Ovary (tissue), 9 donors: Measurements from ENCODE around the gene ABHD16A. TPM values are rescaled to one million over a fixed set of nuclear protein-coding genes. Genes with fewer than 3 reads are reported as not detected.

Source experiments
- DNase-seq, 5 donors: peaks; one replicate each; pipeline ENCODE4 v3.0.0-alpha.2; 2019 to 2020
- H3K27ac ChIP-seq, 2 donors: fragments of 200-600 bp; one replicate each; pipeline versions ENCODE4 v1.5.1 to v1.8.0; 2019 to 2022
- H3K27me3 ChIP-seq: fragments of 200-600 bp; one replicate; pipeline ENCODE4 v1.8.0; 2022
- H3K36me3 ChIP-seq: fragments of 200-600 bp; sonication (generic); one replicate; pipeline ENCODE4 v1.5.1; 2019
- H3K4me1 ChIP-seq: one replicate; pipeline ENCODE4 v1.8.1; 2013; ENCODE audit warnings: mild to moderate bottlenecking, moderate library complexity; ENCODE audit not compliant: insufficient read depth
- H3K4me3 ChIP-seq: fragments of 200-600 bp; sonication (generic); one replicate; pipeline ENCODE4 v1.5.1; 2017
- H3K9me3 ChIP-seq, 2 donors: fragments of 200-600 bp in 1 of 2; sonication (generic) in 1 of 2; one replicate each; pipeline versions ENCODE4 v1.5.1 to v1.8.1; 2013 to 2019; ENCODE audit warnings: mild to moderate bottlenecking in 1 of 2, moderate library complexity in 1 of 2
- EP300 ChIP-seq: sonication (generic); formaldehyde crosslinking; IDR thresholded peaks from one replicate; pipeline ENCODE4 v1.6.1; 2017; ENCODE audit warnings: antibody characterized with exemption
- POLR2A ChIP-seq: fragments of 450-650 bp; IDR thresholded peaks from one replicate; pipeline ENCODE4 v1.6.1; 2017; ENCODE audit warnings: antibody characterized with exemption, mild to moderate bottlenecking, moderate library complexity
- WGBS, 3 donors: extraction: QIAGEN DNeasy Blood & Tissue Kit in 1 of 3; methylation state at CpG; one replicate each; pipeline versions ENCODE4 v1.1.5 to v1.1.7; 2013 to 2017; 5-methylcytosine and 5-hydroxymethylcytosine counted together
- intact Hi-C, 4 donors: fragments of 100-400 bp; cut with DNase I; formaldehyde crosslinking; loops; one replicate each; pipeline versions ENCODE4 v1.11.0 to v1.15.1; 2022 to 2023
- polyA plus RNA-seq, 2 donors: library from polyadenylated mRNA; stranded (reverse); fragments of 200-250 nt in 1 of 2; fragments of 350-450 nt in 1 of 2; fragmentation: Illumina TruSeq in 1 of 2; extraction: RNeasy Lipid Tissue Mini Kit (QIAGEN cat#74804) in 1 of 2; gene quantifications; one replicate each; pipeline ENCODE4 v1.2.3, GENCODE V29; 2013 to 2014
- total RNA-seq, 7 donors: library from RNA; depleted of rRNA in 2 of 7; stranded (reverse); fragments of >200 nt in 2 of 7; fragmentation: NEBNext Ultra II Directional in 3 of 7; extraction: Animal tissue kit (Norgen Biotek cat#: 25700) in 3 of 7; gene quantifications; one replicate each; pipeline versions ENCODE4 v1.1.0 to v1.2.4, GENCODE V29; 2016 to 2023
- TF ChIP-seq, protein P1 (sequence below), 3 donors: fragments of 450-650 bp in 2 of 3; fragments of 200-600 bp in 1 of 3; IDR thresholded peaks; one replicate each; pipeline versions ENCODE4 v1.5.1 to v1.8.0; 2016 to 2022; ENCODE audit warnings: antibody characterized with exemption in 3 of 3, mild to moderate bottlenecking in 1 of 3
- donor health status: DM: no; HTN: no; CAD: no; lungs with moderate emphysema.
- donor health status: DM: no; HTN: no; CAD: no.
- donor health status: Bipolar disorder and iron deficiency.
- donor health status: DM: yes; HTN: yes; CAD: no.
- donor health status: DM: no; HTN: no; CAD: no.
- donor health status: DM: yes; HTN: yes; CAD: no.

ABHD16A gene
- total and polyA plus RNA-seq, 9 donors: 25.4 to 60.4 (median 36.7) TPM

GRCh38 chr6:31727034-31727716 lies 24.1 kb upstream of the ABHD16A start:
- no peaks in the 10 kb centered on the region for H3K36me3 ChIP-seq
- no peak for DNase-seq
- TF ChIP-seq, protein P1, sequence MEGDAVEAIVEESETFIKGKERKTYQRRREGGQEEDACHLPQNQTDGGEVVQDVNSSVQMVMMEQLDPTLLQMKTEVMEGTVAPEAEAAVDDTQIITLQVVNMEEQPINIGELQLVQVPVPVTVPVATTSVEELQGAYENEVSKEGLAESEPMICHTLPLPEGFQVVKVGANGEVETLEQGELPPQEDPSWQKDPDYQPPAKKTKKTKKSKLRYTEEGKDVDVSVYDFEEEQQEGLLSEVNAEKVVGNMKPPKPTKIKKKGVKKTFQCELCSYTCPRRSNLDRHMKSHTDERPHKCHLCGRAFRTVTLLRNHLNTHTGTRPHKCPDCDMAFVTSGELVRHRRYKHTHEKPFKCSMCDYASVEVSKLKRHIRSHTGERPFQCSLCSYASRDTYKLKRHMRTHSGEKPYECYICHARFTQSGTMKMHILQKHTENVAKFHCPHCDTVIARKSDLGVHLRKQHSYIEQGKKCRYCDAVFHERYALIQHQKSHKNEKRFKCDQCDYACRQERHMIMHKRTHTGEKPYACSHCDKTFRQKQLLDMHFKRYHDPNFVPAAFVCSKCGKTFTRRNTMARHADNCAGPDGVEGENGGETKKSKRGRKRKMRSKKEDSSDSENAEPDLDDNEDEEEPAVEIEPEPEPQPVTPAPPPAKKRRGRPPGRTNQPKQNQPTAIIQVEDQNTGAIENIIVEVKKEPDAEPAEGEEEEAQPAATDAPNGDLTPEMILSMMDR (IDR thresholded peaks at IDR 0.05): no peak
- TF ChIP-seq POLR2A (no peak), EP300 (no peak)
- no peak overlapping the region for H3K4me3 ChIP-seq
- no peak overlapping the region for H3K27ac ChIP-seq
- no peaks in the 10 kb centered on the region for H3K27me3 ChIP-seq
- H3K4me1 ChIP-seq: peaks cover 5% of the 10 kb centered on the region
- no peaks in the 10 kb centered on the region for H3K9me3 ChIP-seq
- intact Hi-C loops: loop anchor here in 1 of 4 donors (5.0 to 10.0 kb wide), 3 partner anchors 60 to 458 kb away; partner anchors contain the start of genes AGER, CSNK2B, HSPA1B and LY6G5B
- WGBS, 3 donors: 69 to 74% (median 73%) methylated on average over 7 of the region's 7 CpGs

GRCh38 chr6:31725502-31726350 lies 22.6 kb upstream of the ABHD16A start:
- Histone ChIP-seq H3K27me3 (no peaks in the 10 kb centered on the region), H3K27ac (no peak overlapping the region), H3K36me3 (no peaks in the 10 kb centered on the region), H3K4me1 (peaks cover 5% of the 10 kb centered on the region), H3K9me3 (no peaks in the 10 kb centered on the region), H3K4me3 (no peak overlapping the region)
- DNase-seq: no peak
- TF ChIP-seq, protein P1 (IDR thresholded peaks at IDR 0.05): no peak
- no peak for TF ChIP-seq EP300
- TF ChIP-seq POLR2A: no peak
- intact Hi-C loops: loop anchor here in 1 of 4 donors (5.0 to 10.0 kb wide), 3 partner anchors 58 to 459 kb away; partner anchors contain the start of genes AGER, CSNK2B, HSPA1B and LY6G5B
- 86 to 89% (median 87%) methylated on average over 12 of the region's 12 CpGs for WGBS, 3 donors

GRCh38 chr6:31723980-31724691 lies 21.0 kb upstream of the ABHD16A start:
- H3K4me1 ChIP-seq: peaks cover 5% of the 10 kb centered on the region
- intact Hi-C loops: loop anchor here in 2 of 4 donors (2.0 to 10.0 kb wide), 2 partner anchors 47 to 461 kb away; partner anchors contain the start of gene AGER (in 1 of the 2)
- H3K9me3 ChIP-seq: no peaks in the 10 kb centered on the region
- H3K4me3 ChIP-seq: no peak overlapping the region
- H3K27ac ChIP-seq: no peak overlapping the region
- 83 to 87% (median 86%) methylated on average over 25 of the region's 25 CpGs for WGBS, 3 donors
- no peak for DNase-seq
- no peak for TF ChIP-seq EP300
- TF ChIP-seq, protein P1 (IDR thresholded peaks at IDR 0.05): no peak
- TF ChIP-seq POLR2A: no peak
- H3K36me3 ChIP-seq: no peaks in the 10 kb centered on the region
- H3K27me3 ChIP-seq: no peaks in the 10 kb centered on the region
